HAP-1 (cell line): ENCODE data around the gene TFCP2L1.
"Not testable (repeated sequence)": the region's sequence is repeated elsewhere in the genome, so short reads cannot be mapped to it uniquely, and the experiment has no call there.

Experiments used
- DNase-seq, 2 experiments: peaks; one replicate each; pipeline ENCODE4 v3.0.0-alpha.2; 2016 to 2020; ENCODE audit warnings: low spot score in 2 of 2
- H3K27me3 ChIP-seq: fragments of 250-450 bp; sonication (Bioruptor Pico); 2 replicates; pipeline ENCODE4 v1.5.1; 2020; ENCODE audit warnings: low read depth, mild to moderate bottlenecking, moderate library complexity
- H3K36me3 ChIP-seq: fragments of 250-450 bp; sonication (Bioruptor Pico); replicated peaks from 2 replicates; pipeline ENCODE4 v1.5.1; 2020; ENCODE audit warnings: mild to moderate bottlenecking
- H3K4me1 ChIP-seq: fragments of 250-450 bp; sonication (Bioruptor Pico); 2 replicates; pipeline ENCODE4 v1.5.1; 2020; ENCODE audit warnings: mild to moderate bottlenecking
- H3K4me3 ChIP-seq: fragments of 250-450 bp; sonication (Bioruptor Pico); 2 replicates; pipeline ENCODE4 v1.5.1; 2020; ENCODE audit warnings: mild to moderate bottlenecking, moderate library complexity
- H3K9me3 ChIP-seq: fragments of 250-450 bp; sonication (Bioruptor Pico); 2 replicates; pipeline ENCODE4 v1.5.1; 2020; ENCODE audit warnings: mild to moderate bottlenecking, moderate library complexity
- in situ Hi-C: fragments of 300-500 bp; cut with MboI; formaldehyde crosslinking; loops from 3 replicates; pipeline ENCODE4 v1.14.3; 2020; ENCODE audit warnings: low sequenced_read_pairs, inconsistent platforms, mixed read lengths

Gene TFCP2L1

GRCh38 chr2:121225681-121226080 lies 59.3 kb downstream of the TFCP2L1 start:
- H3K36me3 ChIP-seq, H3K4me1 ChIP-seq, H3K4me3 ChIP-seq, H3K27me3 ChIP-seq, H3K9me3 ChIP-seq, in situ Hi-C loops, DNase-seq: not testable (repeated sequence)

GRCh38 chr2:121220995-121221394 lies 64.0 kb downstream of the TFCP2L1 start:
- no peak for DNase-seq
- Histone ChIP-seq H3K27me3 (no peaks in the 10 kb centered on the region), H3K36me3 (no peaks in the 10 kb centered on the region; the same call in 1 of the 2 replicates), H3K4me1 (no peaks in the 10 kb centered on the region), H3K4me3 (no peak overlapping the region), H3K9me3 (no peaks in the 10 kb centered on the region)
- in situ Hi-C loops: no loop called here

- H3K4me1 ChIP-seq: no peaks in the 10 kb centered on the region
- H3K4me3 ChIP-seq: no peak overlapping the region
- DNase-seq: no peak
- no peaks in the 10 kb centered on the region for H3K9me3 ChIP-seq
- in situ Hi-C loops: loop anchor here (5.0 kb wide), 1 partner anchor 37 kb away; no protein-coding TSS in a partner anchor
- H3K27me3 ChIP-seq: no peaks in the 10 kb centered on the region
- H3K36me3 ChIP-seq: no peaks in the 10 kb centered on the region; the same call in 1 of the 2 replicates
These were observed 65.1 kb downstream of the TFCP2L1 start for GRCh38 chr2:121219866-121220265.

GRCh38 chr2:121218386-121218938 lies 66.5 kb downstream of the TFCP2L1 start:
- Histone ChIP-seq H3K36me3 (no peaks in the 10 kb centered on the region; the same call in 1 of the 2 replicates), H3K4me1 (no peaks in the 10 kb centered on the region), H3K4me3 (no peak overlapping the region), H3K27me3 (no peaks in the 10 kb centered on the region), H3K9me3 (no peaks in the 10 kb centered on the region)
- in situ Hi-C loops: loop anchor here (5.0 kb wide), 1 partner anchor 39 kb away; no protein-coding TSS in a partner anchor
- no peak for DNase-seq

GRCh38 chr2:121217627-121218026 lies 67.4 kb downstream of the TFCP2L1 start:
- Histone ChIP-seq H3K9me3 (no peaks in the 10 kb centered on the region), H3K27me3 (no peaks in the 10 kb centered on the region), H3K4me3 (no peak overlapping the region), H3K4me1 (no peaks in the 10 kb centered on the region), H3K36me3 (no peaks in the 10 kb centered on the region; the same call in 1 of the 2 replicates)
- no peak for DNase-seq
- in situ Hi-C loops: loop anchor here (5.0 kb wide), 1 partner anchor 40 kb away; no protein-coding TSS in a partner anchor

GRCh38 chr2:121214296-121214695 lies 70.7 kb downstream of the TFCP2L1 start:
- Histone ChIP-seq H3K9me3 (no peaks in the 10 kb centered on the region), H3K4me3 (no peak overlapping the region), H3K36me3 (no peaks in the 10 kb centered on the region), H3K27me3 (no peaks in the 10 kb centered on the region), H3K4me1 (no peaks in the 10 kb centered on the region)
- no peak for DNase-seq
- in situ Hi-C loops: no loop called here

GRCh38 chr2:121213386-121213785 lies 71.6 kb downstream of the TFCP2L1 start:
- no peaks in the 10 kb centered on the region for H3K36me3 ChIP-seq
- H3K4me3 ChIP-seq: no peak overlapping the region
- no peaks in the 10 kb centered on the region for H3K9me3 ChIP-seq
- in situ Hi-C loops: no loop called here
- H3K4me1 ChIP-seq: no peaks in the 10 kb centered on the region
- no peak for DNase-seq
- H3K27me3 ChIP-seq: no peaks in the 10 kb centered on the region

- in situ Hi-C loops: no loop called here
- no peaks in the 10 kb centered on the region for H3K9me3 ChIP-seq
- H3K27me3 ChIP-seq: no peaks in the 10 kb centered on the region
- no peaks in the 10 kb centered on the region for H3K4me1 ChIP-seq
- H3K36me3 ChIP-seq: no peaks in the 10 kb centered on the region
- no peak overlapping the region for H3K4me3 ChIP-seq
- DNase-seq: no peak
These were observed 72.2 kb downstream of the TFCP2L1 start for GRCh38 chr2:121212661-121213325.

GRCh38 chr2:121211689-121212151 lies 73.3 kb downstream of the TFCP2L1 start:
- DNase-seq: no peak
- Histone ChIP-seq H3K4me1 (no peaks in the 10 kb centered on the region), H3K27me3 (no peaks in the 10 kb centered on the region), H3K9me3 (no peaks in the 10 kb centered on the region), H3K36me3 (no peaks in the 10 kb centered on the region), H3K4me3 (no peak overlapping the region)
- in situ Hi-C loops: no loop called here

- H3K27me3 ChIP-seq: no peaks in the 10 kb centered on the region
- no peaks in the 10 kb centered on the region for H3K4me1 ChIP-seq
- in situ Hi-C loops: no loop called here
- no peak overlapping the region for H3K4me3 ChIP-seq
- no peaks in the 10 kb centered on the region for H3K9me3 ChIP-seq
- no peak for DNase-seq
- no peaks in the 10 kb centered on the region for H3K36me3 ChIP-seq
These were observed 73.8 kb downstream of the TFCP2L1 start for GRCh38 chr2:121211251-121211650.

GRCh38 chr2:121210691-121211090 lies 74.3 kb downstream of the TFCP2L1 start:
- Histone ChIP-seq H3K27me3 (no peaks in the 10 kb centered on the region), H3K4me3 (no peak overlapping the region), H3K9me3 (no peaks in the 10 kb centered on the region), H3K36me3 (no peaks in the 10 kb centered on the region), H3K4me1 (no peaks in the 10 kb centered on the region)
- in situ Hi-C loops: no loop called here
- no peak for DNase-seq

GRCh38 chr2:121209014-121209610 lies 75.9 kb downstream of the TFCP2L1 start:
- Histone ChIP-seq H3K9me3 (no peaks in the 10 kb centered on the region), H3K4me3 (no peak overlapping the region), H3K27me3 (no peaks in the 10 kb centered on the region), H3K4me1 (no peaks in the 10 kb centered on the region), H3K36me3 (no peaks in the 10 kb centered on the region)
- no peak for DNase-seq
- in situ Hi-C loops: no loop called here

- H3K9me3 ChIP-seq: no peaks in the 10 kb centered on the region
- no peaks in the 10 kb centered on the region for H3K36me3 ChIP-seq
- DNase-seq: no peak
- H3K4me1 ChIP-seq: no peaks in the 10 kb centered on the region
- in situ Hi-C loops: no loop called here
- H3K4me3 ChIP-seq: no peak overlapping the region
- no peaks in the 10 kb centered on the region for H3K27me3 ChIP-seq
These were observed 77.5 kb downstream of the TFCP2L1 start for GRCh38 chr2:121207494-121207893.

- no peaks in the 10 kb centered on the region for H3K27me3 ChIP-seq
- H3K4me1 ChIP-seq: no peaks in the 10 kb centered on the region
- in situ Hi-C loops: no loop called here
- no peak overlapping the region for H3K4me3 ChIP-seq
- no peaks in the 10 kb centered on the region for H3K36me3 ChIP-seq
- H3K9me3 ChIP-seq: no peaks in the 10 kb centered on the region
- no peak for DNase-seq
These were observed 79.6 kb downstream of the TFCP2L1 start for GRCh38 chr2:121205321-121205942.
